HG03060 (cell line): Measurements from ENCODE around the gene BFSP2.
"Not testable (repeated sequence)": the region's sequence is repeated elsewhere in the genome, so short reads cannot be mapped to it uniquely, and the experiment has no call there.

Experiments used
- ATAC-seq: cut with Tn5 transposase; IDR thresholded peaks from one replicate; pipeline ENCODE4 v1.9.1; 2021; ENCODE audit warnings: low read depth, moderate number of reproducible peaks; ENCODE audit not compliant: unreplicated experiment

Gene BFSP2

DNA sequence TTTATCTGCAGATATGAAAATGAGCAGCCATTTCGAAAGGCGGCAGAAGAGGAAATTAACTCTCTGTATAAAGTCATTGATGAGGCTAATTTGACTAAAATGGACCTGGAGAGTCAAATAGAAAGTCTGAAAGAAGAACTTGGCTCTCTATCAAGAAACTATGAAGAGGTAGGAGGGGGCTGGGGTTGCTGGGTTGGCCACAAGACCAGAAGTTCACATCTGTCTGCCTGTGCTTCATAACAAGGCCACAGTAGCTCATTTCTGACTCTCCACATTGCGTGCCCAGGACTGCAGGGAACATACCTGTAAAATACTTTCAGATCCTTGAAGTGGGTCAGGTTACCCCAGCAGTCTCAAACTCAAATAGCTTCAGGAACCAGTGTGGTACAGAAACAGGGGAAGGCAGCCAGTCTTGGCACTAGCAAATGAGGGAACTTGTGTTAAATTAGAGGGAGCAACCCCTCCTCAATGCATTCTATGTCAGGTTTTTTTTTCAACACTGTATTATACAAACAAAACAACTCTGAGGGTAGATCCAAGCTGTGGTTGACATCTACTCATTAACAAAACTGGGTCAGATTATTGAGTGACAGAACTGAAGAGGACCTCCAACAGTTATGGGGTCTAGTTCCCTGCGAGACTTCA lies 48.7 kb downstream of the BFSP2 start:
- peak; percentile 74 for ATAC-seq

DNA sequence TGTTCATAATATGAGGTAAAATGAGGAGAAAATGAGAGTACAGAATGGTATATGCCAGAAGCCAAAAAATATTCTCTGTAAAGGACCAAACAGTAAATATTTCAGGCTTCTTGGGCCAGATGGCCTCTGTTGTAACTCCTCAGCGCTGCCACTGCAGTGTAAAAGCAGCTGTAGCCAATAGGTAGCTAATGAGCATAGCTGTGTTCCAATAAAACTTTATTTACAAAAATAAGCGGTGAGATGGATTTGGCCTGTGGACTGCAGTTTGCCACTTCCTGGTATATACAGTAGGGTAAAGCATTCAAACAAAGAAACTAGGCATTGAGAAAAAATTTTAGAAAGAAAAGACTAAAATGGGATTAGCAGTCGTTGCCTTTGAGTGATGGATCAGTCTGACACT lies 51.5 kb downstream of the BFSP2 start:
- no peak for ATAC-seq

DNA sequence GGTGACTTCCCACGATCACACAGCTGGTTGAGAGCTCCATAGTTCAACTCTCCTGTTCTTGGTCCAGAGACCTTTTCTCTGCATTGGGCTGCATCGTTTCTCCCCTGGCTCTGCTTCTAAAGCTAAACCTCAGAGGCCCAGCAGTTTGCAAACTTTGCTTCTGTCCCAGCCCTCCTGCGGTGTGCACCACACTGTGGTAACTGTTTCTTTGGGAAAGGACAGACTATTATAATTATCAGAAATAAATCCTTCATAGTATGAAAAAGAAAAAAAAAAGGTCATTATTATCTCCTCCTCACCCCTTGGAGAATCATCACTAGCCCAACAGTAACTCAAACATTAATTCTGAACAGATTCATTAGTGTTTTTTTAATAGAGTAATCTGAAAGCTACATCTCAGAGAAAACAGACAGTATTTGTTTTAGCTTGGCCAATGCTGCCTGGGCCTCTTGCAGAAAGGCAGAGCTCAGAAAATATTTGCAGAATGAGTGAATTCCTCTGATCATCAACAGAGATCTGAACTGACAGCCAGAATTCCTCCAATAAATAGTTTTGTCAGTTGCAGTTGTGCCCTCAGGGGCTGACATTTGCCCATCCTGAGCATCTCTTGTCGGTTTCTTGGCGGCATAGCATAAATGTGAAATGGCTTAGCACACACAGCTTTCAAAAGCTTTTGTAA lies 52.9 kb downstream of the BFSP2 start:
- no peak for ATAC-seq

DNA sequence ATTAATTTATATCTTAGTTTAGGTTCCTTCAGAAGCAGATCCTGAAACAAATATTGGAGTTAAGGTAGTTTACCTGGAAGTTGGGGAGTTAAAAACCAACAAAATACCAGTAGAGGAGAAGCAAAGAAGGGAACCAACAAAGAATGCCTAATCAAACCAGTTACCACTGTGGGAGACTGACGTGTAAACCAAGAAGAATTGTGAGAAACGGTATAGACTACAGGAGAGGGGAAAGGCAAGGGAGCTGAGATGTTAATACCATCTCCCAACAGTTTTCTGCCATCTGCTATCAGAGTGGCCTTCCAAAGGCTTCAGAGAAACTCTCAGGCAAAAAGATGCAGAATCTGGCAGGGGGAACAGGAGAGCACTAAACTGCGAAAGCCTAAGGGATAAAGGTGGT lies 53.5 kb downstream of the BFSP2 start:
- ATAC-seq: no peak

DNA sequence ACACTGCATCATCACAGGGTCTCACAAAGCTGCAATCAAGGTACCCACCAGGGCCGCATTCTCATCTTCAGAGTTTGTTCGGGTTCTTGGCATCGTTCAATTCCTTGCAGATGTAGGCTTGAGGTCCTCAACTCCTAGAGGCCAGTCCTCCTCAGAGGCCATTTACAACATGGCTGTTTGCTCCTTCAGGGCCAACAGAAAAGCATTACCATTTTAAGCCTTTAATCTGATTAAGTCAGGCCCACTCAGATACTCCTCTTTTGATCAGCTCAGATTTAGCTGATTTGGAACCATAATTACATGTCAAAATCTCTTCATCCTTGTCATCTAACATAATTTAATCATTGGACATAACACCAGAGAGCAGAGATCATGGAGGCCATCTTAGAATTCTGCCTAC lies 55.4 kb downstream of the BFSP2 start:
- ATAC-seq: no peak

DNA sequence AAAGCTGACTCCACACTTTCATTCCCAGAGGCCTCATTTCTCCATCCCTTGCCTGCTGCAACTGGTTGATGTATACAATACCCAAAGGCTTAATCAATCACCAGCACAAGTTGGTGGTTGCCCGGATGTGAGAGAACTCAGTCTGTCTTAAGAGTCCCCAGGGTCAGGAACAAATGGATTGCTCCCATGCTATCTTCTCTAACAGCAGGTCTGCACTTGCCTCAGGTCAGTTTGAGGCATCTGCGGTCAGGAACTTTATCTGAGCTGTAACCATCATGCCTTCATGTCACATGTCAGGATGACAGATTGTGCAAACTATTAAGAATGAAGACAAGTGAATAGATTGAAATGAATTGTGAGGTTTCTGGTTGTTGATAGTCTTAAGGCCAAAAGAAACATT lies 56.1 kb downstream of the BFSP2 start:
- no peak for ATAC-seq

DNA sequence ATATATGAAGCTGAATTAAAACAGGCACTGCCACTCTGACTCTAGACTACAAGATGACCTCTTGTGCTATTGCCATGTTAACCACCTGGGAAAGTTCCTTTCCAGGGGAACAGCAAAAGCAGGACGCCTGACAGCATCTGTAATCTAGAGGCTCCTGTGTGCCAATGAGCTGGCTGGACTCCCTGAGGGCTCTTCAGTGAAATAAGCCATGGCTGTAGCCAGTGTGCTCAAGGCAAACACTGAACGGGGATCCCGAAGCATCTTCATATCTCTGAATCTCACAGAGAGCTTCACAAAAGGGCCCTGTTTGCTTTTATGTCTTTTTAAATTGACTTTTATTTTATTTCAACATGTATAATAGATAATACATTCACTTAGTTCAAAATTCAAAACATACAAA lies 57.2 kb downstream of the BFSP2 start:
- ATAC-seq: no peak

DNA sequence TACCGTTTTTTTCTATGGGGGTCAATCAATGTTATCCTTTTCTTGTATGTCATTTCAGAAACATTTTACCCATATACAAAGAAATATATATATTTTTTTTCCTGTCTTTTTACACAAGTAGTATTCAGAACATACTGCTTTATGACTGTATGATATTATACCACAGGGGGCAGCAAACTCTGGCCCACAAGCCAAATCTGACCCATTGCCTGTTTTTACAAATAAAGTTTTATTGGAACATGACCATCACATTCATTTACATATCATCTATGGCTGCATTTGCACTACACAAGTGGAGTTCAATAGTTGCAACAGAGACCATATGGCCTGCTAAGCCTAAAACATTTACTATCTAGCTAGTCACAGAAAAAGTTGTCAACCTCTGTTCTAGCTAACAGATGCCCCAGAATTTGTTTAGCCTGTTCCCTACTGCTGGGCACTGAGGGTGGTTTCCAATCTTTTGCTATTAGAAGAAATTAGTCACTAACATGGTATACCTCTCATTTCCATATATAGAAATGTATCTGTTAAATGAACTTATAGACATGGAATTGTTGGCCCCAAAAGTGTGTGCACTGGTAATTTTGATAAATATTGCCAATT lies 57.7 kb downstream of the BFSP2 start:
- no peak for ATAC-seq

DNA sequence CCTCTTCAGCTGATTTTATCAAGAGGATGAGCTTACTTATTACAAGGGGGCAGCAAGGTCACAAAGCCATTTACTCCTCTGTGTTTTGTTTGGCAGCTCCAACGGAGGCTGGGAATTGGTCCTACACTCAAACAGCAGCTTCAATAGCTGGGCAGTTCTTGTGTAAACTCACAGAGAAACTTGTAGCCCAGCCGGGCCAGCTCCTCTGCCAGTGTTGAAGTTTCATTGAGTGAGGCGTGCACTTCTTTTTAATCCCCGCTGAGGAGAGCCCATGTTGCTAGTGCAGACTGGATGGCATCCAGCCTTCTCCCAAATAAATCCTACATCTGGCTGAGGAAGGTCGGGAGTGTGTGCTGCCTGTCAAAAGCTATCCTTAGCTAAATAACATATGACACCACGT lies 59.5 kb downstream of the BFSP2 start:
- ATAC-seq: no peak

DNA sequence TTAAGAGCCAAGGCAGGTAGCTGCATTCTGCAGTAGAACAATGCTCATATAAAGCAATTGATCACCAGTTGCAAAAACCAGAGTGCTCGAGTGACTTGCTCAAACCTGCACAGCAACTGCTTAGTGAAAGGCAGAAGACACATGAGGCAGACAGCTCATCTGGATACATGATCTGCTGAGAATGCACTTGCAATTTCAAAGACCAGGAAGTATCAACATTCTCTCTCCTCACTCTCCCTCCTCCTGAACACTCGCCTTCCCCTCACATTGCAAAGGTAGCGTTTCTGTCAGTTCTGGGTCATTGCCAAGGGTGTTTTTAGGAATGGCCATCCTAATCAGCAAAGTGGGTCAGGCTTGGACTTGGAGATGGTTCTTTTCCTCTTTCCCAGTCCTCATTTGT lies 61.0 kb downstream of the BFSP2 start:
- no peak for ATAC-seq

DNA sequence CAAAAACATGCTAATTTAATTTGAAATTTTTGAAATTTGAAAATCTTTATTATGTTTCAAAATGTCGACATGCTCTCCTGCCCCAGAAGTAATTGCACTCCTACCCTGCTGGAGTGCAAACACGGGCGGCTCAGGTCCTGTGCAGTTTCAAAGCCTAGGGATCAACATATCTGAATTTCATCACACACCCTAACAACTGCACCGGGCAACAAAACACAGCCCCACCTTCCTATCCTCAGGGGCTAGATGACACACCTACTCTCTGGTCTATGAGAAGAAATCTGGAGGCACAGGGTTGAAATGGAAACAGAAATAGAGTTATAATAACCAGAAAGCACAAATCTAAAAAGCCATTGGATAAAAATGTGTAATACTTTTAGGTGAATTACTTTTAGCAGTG lies 61.4 kb downstream of the BFSP2 start:
- ATAC-seq: no peak

DNA sequence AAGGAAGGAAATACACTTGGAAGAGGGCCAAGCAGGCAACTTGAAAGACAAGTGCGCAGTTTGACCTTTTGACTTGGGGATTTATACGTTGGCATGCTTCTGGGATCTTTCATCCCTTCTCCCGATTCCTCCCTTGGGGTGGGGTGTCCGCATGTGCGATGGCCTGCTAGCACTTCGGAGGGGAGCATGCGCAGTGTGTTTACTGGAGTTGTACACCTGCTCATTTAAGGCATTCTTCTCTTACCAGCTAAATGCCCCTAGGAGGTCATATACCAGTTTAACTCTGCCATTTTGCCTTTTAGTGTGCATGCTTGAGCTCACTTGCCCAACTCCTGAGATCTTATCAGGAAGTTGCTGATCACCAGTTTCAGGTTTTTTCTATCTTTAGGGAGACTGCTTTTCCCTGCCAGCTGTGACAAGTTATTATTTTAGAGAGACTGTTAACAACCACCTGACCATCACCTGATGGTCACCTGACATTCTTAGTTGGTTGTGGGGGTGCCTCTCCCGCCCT lies 63.5 kb downstream of the BFSP2 start:
- ATAC-seq: no peak

DNA sequence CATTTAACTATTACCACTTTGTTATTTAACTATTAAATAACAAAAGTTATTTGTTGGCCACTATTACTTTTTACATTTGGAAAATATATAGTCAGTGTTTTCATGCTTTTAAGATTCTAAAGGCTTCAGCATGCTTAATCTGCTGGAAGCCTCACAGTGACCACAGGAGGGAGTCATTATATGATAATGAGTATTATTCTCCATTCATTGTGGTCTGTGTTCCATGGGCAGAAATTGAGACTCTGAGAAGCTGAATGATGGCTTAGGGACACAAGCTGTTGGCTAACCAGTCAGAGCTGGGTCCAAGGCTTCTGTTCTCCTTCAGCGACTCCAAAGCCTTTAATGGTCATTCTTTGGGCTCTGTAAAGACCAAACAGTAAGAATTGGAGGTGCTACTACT lies 64.7 kb downstream of the BFSP2 start:
- ATAC-seq: no peak

DNA sequence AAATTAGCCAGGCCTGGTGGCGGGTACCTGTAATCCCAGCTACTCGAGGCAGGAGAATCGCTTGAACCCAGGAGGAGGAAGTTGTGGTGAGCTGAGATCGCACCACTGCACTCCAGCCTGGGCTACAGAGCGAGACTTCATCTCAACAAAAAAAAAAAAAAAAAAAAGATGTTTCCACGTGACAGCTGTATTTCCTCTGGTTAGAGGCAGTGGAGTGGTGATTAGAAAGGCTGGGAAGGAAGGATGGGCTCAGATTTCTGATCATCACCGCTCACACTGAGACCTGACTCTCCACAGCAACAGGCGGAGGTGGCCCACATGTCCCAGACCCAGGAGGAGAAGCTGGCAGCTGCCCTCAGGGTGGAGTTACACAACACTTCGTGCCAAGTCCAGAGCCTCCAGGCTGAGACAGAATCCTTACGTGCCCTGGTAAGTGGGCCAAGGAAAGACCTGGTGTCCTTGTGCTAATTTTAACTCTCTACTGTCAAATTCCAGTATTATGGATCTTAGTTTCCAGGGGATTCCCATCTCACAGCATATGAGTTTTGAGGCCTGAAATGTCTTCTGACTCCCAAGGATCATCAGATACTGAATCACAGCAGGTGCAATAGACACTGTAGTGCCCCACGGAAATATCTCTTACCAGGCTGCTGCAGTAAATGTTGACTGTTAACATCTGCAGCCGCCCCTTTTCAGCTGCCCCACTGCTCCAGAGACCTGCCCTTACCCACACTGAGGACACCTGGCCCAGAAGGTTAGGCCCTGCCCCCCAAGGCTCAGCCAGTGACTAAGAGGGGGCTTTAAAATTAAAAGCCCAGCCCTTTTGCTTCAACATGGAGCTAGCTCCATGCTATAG lies 66.9 kb downstream of the BFSP2 start:
- ATAC-seq: no peak

DNA sequence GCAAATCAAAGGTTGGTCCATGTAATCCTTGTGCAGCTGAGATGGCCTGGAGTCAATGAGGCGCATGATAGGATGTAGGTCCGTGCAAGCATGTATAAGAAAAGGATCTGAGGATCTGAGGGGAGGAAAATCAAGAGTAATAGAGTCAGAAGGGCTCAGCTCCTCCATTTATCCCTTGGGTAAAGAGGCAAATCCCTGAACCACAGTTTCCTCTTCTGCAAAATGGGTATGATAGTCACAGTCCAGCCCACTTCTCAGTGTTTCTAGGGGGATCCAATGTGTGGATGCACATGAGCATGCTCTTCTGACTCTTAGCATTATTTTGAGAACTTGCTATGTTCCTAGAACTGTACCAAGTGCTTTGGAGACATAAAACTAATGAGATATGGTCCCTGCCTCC lies 67.9 kb downstream of the BFSP2 start:
- ATAC-seq: no peak

DNA sequence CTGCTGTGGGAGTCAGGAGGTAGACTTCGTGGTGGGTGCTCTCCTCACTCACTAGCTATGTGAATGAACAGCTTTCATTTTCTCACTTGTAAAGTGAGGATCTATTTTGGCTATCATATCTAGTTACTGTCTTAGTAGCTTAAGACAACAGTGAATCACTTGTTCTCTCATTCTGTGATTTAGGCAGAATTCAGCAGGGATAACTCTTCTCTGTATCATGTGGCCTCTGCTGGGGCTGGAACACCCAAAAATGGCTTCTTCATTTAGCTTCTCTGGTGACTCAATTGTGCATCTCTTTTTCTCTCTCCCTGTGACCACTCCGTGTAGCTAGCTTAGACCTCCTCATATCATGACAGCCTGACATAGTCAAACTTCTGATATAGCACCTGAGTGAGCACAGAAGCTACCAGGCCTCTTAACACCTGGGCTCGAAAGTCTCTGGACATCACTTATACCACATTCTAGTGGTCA lies 68.4 kb downstream of the BFSP2 start:
- ATAC-seq: no peak

DNA sequence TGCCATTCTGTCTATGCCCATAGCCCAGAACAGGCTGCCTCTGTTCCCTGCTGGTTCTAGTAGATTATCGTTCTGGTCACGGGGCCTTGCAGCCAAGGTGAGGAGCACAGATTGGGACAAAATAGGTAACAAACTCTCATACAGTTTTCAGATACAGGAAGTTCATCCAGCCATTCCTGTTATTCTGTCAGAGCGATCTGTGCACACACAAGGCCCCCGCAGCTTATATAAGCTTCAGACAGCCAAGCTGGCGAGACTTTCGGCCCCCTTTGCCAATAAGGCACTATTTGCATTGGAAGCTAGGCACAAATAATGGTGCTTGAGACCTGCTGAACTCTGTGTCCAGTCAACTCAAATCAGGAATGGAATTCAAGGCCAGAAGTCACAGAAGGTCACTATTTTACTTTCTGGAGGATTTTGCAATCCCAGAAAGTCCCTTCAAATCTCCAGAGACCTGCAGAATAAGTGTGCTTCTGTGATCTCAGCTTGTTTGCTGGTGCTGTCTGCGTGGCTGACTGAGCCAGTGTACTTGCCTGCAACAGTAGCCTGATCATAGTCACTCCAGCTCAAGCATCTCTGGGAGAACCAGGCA lies 69.4 kb downstream of the BFSP2 start:
- ATAC-seq: no peak

DNA sequence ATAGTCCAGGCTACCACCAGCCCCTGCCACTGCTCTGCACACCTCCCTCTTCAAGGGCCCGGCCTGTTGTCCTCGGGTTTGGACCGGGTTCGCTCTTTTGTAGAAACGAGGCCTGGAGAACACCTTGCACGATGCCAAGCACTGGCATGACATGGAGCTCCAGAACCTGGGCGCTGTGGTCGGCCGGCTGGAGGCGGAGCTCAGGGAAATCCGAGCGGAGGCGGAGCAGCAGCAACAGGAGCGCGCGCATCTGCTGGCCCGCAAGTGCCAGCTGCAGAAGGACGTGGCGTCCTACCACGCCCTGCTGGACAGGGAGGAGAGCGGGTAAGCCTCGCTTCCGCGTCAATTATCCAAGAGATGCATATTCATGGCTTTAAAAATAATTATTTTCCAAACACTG lies 72.4 kb downstream of the BFSP2 start:
- no peak for ATAC-seq

DNA sequence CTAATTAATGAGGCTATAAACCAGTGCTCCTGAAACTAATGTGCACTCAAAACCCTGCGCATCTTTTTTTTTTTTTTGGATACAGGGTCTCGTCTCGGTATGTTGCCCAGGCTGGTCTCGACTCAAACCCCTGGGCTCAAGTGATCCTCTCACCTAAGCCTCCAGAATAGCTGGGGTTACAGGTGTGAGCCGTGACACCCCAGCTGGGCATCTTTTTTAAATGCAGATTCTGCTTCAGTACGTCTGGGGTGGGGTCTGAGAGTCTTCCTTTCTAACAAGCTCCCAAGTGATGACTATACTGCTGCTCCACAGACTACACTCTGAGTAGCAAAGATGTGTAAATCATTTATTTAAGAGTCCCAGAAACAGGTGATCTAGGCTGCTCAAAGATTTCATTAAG lies 73.0 kb downstream of the BFSP2 start:
- no peak for ATAC-seq

DNA sequence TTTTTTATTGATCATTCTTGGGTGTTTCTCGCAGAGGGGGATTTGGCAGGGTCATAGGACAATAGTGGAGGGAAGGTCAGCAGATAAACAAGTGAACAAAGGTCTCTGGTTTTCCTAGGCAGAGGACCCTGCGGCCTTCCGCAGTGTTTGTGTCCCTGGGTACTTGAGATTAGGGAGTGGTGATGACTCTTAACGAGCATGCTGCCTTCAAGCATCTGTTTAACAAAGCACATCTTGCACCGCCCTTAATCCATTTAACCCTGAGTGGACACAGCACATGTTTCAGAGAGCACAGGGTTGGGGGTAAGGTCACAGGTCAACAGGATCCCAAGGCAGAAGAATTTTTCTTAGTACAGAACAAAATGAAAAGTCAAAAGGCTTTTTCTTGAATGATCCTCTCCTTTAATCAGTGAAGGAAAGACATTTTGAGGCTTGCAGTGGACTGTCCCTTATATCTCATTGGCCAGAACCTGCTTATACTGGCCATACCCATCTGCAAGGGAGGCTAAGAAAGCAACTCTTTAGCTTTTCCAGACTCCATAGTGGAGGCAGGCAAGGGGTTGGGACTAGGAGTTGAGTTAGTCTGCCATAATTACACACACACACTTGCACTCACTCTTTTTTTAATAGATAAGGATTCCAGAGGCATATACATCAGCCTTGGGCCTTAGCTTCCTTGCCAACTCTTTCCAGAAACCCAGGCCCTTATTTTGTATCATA lies 73.8 kb downstream of the BFSP2 start:
- not testable (repeated sequence) for ATAC-seq
